ENCODE data around the gene ROPN1B.

Gene ROPN1B

DNA sequence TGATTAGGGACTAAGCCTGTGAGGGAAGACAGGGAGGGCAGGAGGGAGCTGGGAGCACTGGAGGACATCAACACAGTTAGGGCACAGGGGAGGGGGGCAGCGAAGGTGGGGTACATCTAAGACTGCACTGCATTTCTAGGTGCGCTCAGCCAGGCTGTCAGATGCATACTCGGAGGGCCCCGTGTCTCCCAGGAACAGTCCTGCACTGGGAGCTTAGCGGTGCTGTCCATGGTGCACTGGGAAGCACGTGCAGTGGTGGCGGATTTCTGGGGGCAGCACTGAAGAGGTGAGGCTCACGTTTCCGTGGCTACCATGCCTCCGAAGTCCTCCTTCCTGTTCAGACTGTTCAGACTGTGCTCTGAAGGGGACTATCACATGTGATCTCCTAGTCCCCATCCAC lies 54.4 kb downstream of the ROPN1B start:
- no peaks in the 10 kb centered on the region for H3K9me2 ChIP-seq (ENCODE audit: low read depth, low read length)
- no peaks in the 10 kb centered on the region for H3F3A ChIP-seq (ENCODE audit: insufficient read depth, low read length)

DNA sequence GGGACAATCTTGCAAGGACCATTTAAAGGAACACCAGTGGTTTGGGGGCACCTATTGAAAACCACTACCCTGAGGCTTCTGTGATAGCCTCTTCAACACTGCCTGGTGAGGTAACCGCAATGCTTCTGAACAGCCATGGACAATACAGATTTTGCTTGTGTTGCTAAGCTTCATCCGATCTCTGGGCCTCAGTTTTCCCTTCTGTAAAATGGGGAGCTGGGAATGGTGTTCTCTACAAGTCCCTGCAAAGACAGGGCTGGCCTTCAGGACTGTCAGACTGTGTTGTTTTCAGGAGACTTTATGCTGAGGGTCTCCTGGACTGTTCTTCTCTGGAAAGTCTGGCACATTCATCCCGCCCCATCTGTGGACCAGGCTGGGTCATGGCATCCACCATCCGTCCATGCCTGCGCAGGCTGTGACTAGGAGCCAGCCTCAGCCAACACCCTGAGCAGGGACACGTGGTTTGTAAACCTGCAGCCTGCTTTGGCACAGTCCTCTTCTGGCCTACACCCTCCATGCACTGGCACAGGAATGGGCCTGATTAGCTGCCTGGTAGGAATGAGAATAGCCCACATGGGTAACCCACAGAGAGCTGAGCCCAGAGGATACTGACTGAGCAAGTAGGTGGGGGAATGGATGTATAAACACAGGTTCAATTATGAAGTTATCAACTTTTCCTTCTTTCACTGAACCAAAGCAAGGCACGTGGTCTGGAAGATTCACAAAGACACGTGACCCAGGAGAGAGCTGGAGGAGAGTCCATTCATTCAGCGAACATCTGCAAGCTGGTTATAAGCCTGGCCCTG lies 55.3 kb downstream of the ROPN1B start:
- Histone ChIP-seq H3K4me3 (ENCODE audit: low read depth, low read length, poor library complexity, severe bottlenecking) (no peak overlapping the region), H3K9me2 (ENCODE audit: low read depth, low read length) (no peaks in the 10 kb centered on the region), H3K79me2 (ENCODE audit: insufficient read depth, low read length) (no peaks in the 10 kb centered on the region), H3K36me3 (ENCODE audit: insufficient read depth, low read length) (no peaks in the 10 kb centered on the region; the same call in 1 of the 2 replicates), H4K20me1 (ENCODE audit: insufficient read depth, low read length) (no peaks in the 10 kb centered on the region), H3F3A (ENCODE audit: insufficient read depth, low read length) (no peaks in the 10 kb centered on the region), H3K9ac (ENCODE audit: low read length) (no peak overlapping the region), H3K9me3 (ENCODE audit: low read length) (peaks cover 9% of the 10 kb centered on the region; the same call in 1 of the 2 replicates), H3K4me1 (ENCODE audit: insufficient read depth, low read length, severe bottlenecking) (peaks cover 8% of the 10 kb centered on the region), H2AFZ (ENCODE audit: low read length) (no peak overlapping the region), H3K27ac (ENCODE audit: low read depth, low read length, poor library complexity, severe bottlenecking) (no peak overlapping the region), H3K27me3 (ENCODE audit: insufficient read depth, low read length) (no peaks in the 10 kb centered on the region), H3K4me2 (ENCODE audit: low read length) (no peak overlapping the region)
- TF ChIP-seq, protein P1, sequence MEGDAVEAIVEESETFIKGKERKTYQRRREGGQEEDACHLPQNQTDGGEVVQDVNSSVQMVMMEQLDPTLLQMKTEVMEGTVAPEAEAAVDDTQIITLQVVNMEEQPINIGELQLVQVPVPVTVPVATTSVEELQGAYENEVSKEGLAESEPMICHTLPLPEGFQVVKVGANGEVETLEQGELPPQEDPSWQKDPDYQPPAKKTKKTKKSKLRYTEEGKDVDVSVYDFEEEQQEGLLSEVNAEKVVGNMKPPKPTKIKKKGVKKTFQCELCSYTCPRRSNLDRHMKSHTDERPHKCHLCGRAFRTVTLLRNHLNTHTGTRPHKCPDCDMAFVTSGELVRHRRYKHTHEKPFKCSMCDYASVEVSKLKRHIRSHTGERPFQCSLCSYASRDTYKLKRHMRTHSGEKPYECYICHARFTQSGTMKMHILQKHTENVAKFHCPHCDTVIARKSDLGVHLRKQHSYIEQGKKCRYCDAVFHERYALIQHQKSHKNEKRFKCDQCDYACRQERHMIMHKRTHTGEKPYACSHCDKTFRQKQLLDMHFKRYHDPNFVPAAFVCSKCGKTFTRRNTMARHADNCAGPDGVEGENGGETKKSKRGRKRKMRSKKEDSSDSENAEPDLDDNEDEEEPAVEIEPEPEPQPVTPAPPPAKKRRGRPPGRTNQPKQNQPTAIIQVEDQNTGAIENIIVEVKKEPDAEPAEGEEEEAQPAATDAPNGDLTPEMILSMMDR (IDR thresholded peaks at IDR 0.05; ENCODE audit: low read length): no peak
- no peak for TF ChIP-seq EZH2 (IDR thresholded peaks at IDR 0.05; ENCODE audit: borderline replicate concordance, low read length)

More for the DNA sequence above, 54.4 kb downstream of the ROPN1B start:
- Histone ChIP-seq H3K36me3 (ENCODE audit: insufficient read depth, low read length) (no peaks in the 10 kb centered on the region; the same call in 1 of the 2 replicates), H3K27me3 (ENCODE audit: insufficient read depth, low read length) (no peaks in the 10 kb centered on the region), H3K4me1 (ENCODE audit: insufficient read depth, low read length, severe bottlenecking) (peaks cover 8% of the 10 kb centered on the region), H3K9ac (ENCODE audit: low read length) (no peak overlapping the region), H2AFZ (ENCODE audit: low read length) (no peak overlapping the region), H3K9me3 (ENCODE audit: low read length) (peaks cover 8% of the 10 kb centered on the region; the same call in 1 of the 2 replicates), H3K4me3 (ENCODE audit: low read depth, low read length, poor library complexity, severe bottlenecking) (no peak overlapping the region), H3K4me2 (ENCODE audit: low read length) (no peak overlapping the region), H3K27ac (ENCODE audit: low read depth, low read length, poor library complexity, severe bottlenecking) (no peak overlapping the region), H3K79me2 (ENCODE audit: insufficient read depth, low read length) (no peaks in the 10 kb centered on the region), H4K20me1 (ENCODE audit: insufficient read depth, low read length) (no peaks in the 10 kb centered on the region)
- TF ChIP-seq EZH2 (IDR thresholded peaks at IDR 0.05; ENCODE audit: borderline replicate concordance, low read length): no peak
- TF ChIP-seq, protein P1 (IDR thresholded peaks at IDR 0.05; ENCODE audit: low read length): no peak

DNA sequence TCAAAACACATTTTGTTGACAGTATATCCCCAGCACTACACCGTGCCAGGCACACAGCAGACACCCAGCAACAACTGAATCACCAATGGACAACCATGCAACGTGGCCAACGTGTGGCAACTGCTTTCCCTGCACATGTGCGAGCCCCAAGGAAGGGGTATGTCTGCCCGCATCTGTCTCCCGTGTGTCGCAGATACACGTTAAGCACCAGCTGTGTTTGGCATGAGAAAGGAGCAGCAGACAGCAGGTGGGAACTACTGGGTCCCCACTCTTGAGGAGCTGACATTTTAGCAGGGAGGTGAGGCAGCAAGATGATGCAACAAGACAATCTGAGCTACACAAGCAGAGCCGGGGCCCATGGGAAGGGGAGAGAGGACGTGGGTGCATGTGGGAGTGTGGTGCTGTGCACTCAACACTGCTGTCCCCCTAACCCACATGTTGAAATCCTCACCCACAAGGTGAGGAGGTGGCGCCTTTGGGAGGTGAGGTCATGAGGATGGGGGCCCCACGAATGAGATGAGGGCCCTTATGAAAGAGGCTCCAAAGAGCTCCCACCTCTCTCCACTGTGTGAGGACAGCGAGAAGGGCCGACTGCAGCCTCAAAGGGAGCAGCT lies 56.2 kb downstream of the ROPN1B start:
- Histone ChIP-seq H3K27me3 (ENCODE audit: insufficient read depth, low read length) (no peaks in the 10 kb centered on the region), H3K79me2 (ENCODE audit: insufficient read depth, low read length) (no peaks in the 10 kb centered on the region), H3K9ac (ENCODE audit: low read length) (no peak overlapping the region), H3K4me1 (ENCODE audit: insufficient read depth, low read length, severe bottlenecking) (peaks cover 8% of the 10 kb centered on the region), H3K9me3 (ENCODE audit: low read length) (peaks cover 9% of the 10 kb centered on the region; the same call in 1 of the 2 replicates), H2AFZ (ENCODE audit: low read length) (no peak overlapping the region), H3K4me3 (ENCODE audit: low read depth, low read length, poor library complexity, severe bottlenecking) (no peak overlapping the region), H3K4me2 (ENCODE audit: low read length) (no peak overlapping the region), H3K9me2 (ENCODE audit: low read depth, low read length) (no peaks in the 10 kb centered on the region), H3K27ac (ENCODE audit: low read depth, low read length, poor library complexity, severe bottlenecking) (no peak overlapping the region), H4K20me1 (ENCODE audit: insufficient read depth, low read length) (no peaks in the 10 kb centered on the region), H3F3A (ENCODE audit: insufficient read depth, low read length) (no peaks in the 10 kb centered on the region), H3K36me3 (ENCODE audit: insufficient read depth, low read length) (no peaks in the 10 kb centered on the region; the same call in 1 of the 2 replicates)
- TF ChIP-seq EZH2 (IDR thresholded peaks at IDR 0.05; ENCODE audit: borderline replicate concordance, low read length): no peak
- TF ChIP-seq, protein P1 (IDR thresholded peaks at IDR 0.05; ENCODE audit: low read length): no peak

Data from OCI-LY1 (cell line).